Parathyroid adenoma (tissue), 2 donors: ENCODE results near the gene ZRANB2.

ENCODE experiments used
- H2AFZ ChIP-seq: fragments of 300-600 bp; sonication (generic); one replicate; pipeline ENCODE4 v1.7.0; 2017; ENCODE audit warnings: antibody characterized with exemption, mild to moderate bottlenecking
- H3K27ac ChIP-seq: fragments of 300-600 bp; sonication (generic); one replicate; pipeline ENCODE4 v1.7.0; 2017
- H3K27me3 ChIP-seq: fragments of 300-600 bp; sonication (generic); one replicate; pipeline ENCODE4 v1.7.0; 2017; ENCODE audit warnings: low read length; ENCODE audit not compliant: control insufficient read depth, insufficient read depth
- H3K36me3 ChIP-seq: fragments of 300-600 bp; sonication (generic); one replicate; pipeline ENCODE4 v1.7.0; 2017; ENCODE audit warnings: low read length; ENCODE audit not compliant: control insufficient read depth, insufficient read depth
- H3K4me1 ChIP-seq: fragments of 300-600 bp; sonication (generic); one replicate; pipeline ENCODE4 v1.7.0; 2017; ENCODE audit warnings: control low read depth
- H3K4me2 ChIP-seq: fragments of 300-600 bp; sonication (generic); one replicate; pipeline ENCODE4 v1.7.0; 2017; ENCODE audit warnings: low read length
- H3K4me3 ChIP-seq: fragments of 300-600 bp; sonication (generic); one replicate; pipeline ENCODE4 v1.7.0; 2017; ENCODE audit warnings: low read depth, low read length
- H3K79me2 ChIP-seq: fragments of 300-600 bp; sonication (generic); one replicate; pipeline ENCODE4 v1.7.0; 2017; ENCODE audit warnings: control low read depth
- H3K9ac ChIP-seq: fragments of 300-600 bp; sonication (generic); one replicate; pipeline ENCODE4 v1.7.0; 2017; ENCODE audit warnings: mild to moderate bottlenecking
- H3K9me3 ChIP-seq: fragments of 300-600 bp; sonication (generic); one replicate; pipeline ENCODE4 v1.7.0; 2017; ENCODE audit warnings: low read length; ENCODE audit not compliant: control insufficient read depth
- TF ChIP-seq, protein P1 (sequence below): fragments of 300-600 bp; sonication (generic); IDR thresholded peaks from one replicate; pipeline ENCODE4 v1.7.0; 2017; ENCODE audit warnings: antibody characterized with exemption, mild to moderate bottlenecking
- donor health status: primary hyperparathyroidism.

ZRANB2 gene

DNA sequence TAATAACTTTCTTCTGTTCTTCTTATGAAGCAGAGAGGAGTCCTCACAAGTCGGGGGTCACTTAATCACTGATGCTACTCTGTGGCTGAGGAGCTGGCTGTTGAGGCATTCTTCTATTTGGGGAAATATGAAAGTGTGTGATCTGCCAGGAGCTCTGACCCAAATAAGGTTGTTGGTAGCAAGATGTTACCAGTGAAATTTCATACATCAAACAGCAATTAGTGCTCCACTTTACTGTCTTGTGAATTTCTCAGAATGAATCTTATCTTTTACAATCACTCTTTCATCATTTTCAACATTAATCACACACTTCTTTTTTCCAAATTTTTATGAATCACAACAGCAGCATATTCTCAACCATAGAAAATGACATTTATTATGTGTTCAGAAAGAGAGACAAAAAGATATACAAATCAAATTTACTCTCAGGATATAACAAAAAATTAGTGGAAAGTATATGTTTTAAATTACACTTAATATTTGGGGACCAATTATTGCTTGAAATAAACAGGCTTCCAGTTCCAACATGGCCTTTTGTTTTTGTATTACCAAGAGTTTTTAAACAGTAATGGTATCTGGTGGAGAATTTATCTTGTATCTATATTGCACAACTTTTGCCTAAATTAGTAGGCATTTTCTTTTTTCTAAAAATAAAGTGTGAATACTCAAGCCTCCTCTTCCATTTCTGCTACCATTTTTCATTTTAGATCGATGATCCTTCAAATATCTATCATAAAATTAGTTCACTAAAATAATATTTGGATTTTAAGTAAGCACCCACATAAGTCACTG lies 42.8 kb downstream of the ZRANB2 start:
- TF ChIP-seq, protein P1, sequence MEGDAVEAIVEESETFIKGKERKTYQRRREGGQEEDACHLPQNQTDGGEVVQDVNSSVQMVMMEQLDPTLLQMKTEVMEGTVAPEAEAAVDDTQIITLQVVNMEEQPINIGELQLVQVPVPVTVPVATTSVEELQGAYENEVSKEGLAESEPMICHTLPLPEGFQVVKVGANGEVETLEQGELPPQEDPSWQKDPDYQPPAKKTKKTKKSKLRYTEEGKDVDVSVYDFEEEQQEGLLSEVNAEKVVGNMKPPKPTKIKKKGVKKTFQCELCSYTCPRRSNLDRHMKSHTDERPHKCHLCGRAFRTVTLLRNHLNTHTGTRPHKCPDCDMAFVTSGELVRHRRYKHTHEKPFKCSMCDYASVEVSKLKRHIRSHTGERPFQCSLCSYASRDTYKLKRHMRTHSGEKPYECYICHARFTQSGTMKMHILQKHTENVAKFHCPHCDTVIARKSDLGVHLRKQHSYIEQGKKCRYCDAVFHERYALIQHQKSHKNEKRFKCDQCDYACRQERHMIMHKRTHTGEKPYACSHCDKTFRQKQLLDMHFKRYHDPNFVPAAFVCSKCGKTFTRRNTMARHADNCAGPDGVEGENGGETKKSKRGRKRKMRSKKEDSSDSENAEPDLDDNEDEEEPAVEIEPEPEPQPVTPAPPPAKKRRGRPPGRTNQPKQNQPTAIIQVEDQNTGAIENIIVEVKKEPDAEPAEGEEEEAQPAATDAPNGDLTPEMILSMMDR: no peak
- H3K4me3 ChIP-seq: no peak overlapping the region

DNA sequence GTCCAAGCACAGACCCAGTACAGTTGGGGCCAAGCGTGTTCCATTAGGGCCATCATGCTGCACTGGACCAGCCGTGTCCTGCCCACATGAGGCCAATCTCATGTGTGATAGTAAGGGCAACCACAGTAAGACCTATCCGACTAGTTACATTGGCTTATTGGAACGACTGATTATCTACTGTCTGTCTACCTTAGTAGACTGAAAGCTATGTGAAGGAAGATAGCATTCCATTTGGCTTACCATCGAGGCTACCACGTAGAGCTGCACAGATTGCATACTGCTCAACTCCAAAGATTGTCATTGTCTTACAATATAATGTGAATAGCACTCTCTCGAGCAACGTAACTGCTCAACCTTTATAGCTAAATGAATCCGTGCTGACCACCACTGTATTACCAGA lies 43.8 kb downstream of the ZRANB2 start:
- Histone ChIP-seq H3K27me3 (no peaks in the 10 kb centered on the region), H3K4me3 (no peak overlapping the region), H2AFZ (no peak overlapping the region), H3K27ac (no peak overlapping the region), H3K9ac (no peak overlapping the region), H3K4me2 (no peak overlapping the region), H3K9me3 (no peaks in the 10 kb centered on the region), H3K4me1 (no peaks in the 10 kb centered on the region), H3K36me3 (no peaks in the 10 kb centered on the region), H3K79me2 (no peaks in the 10 kb centered on the region)
- TF ChIP-seq, protein P1: no peak

More for the DNA sequence above, 42.8 kb downstream of the ZRANB2 start:
- Histone ChIP-seq H2AFZ (no peak overlapping the region), H3K9me3 (no peaks in the 10 kb centered on the region), H3K79me2 (no peaks in the 10 kb centered on the region), H3K9ac (no peak overlapping the region), H3K4me2 (no peak overlapping the region), H3K27ac (no peak overlapping the region), H3K36me3 (no peaks in the 10 kb centered on the region), H3K27me3 (no peaks in the 10 kb centered on the region), H3K4me1 (no peaks in the 10 kb centered on the region)

DNA sequence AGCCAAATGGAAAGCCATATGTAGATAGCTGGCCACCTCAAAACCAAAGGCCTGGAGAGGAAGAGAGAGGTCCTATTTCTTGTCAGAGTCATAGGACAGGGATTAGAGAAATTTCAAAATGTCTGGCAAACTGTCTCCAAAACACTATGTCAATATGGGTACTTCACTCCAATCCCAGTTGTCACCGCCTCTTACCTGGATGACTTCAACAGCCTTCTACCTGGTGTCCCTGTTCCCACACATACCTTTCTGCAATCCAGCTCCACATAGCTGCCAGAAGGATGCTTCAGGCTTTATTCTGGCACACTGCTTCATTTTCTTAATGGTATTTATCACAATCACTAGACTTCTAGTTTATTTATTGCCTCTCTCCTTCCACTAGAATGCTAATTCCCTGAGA lies 47.7 kb downstream of the ZRANB2 start:
- no peak overlapping the region for H3K9ac ChIP-seq

DNA sequence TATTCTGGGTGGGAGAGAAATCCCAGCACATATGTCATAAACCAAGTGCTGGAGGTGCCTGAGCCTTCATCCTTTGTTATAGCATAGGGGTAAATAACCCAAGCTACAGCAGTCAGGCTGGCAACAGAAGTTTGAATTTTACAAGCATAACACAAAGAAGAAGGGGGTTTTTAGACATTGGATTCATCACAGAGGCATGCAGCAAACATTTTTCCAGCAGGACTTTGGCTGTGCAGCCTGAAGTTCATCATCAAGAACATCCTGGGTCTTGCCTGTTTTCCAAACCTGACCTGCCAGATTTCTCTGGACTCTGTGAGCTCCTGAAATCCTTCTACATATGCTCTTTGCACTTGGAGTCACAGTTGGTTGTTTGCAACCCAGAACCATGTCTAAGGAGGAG lies 49.4 kb downstream of the ZRANB2 start:
- Histone ChIP-seq H3K4me2 (no peak overlapping the region), H3K9ac (no peak overlapping the region), H3K36me3 (no peaks in the 10 kb centered on the region), H3K27ac (no peak overlapping the region), H3K4me3 (no peak overlapping the region), H3K9me3 (no peaks in the 10 kb centered on the region), H3K4me1 (no peaks in the 10 kb centered on the region), H3K79me2 (no peaks in the 10 kb centered on the region), H2AFZ (no peak overlapping the region), H3K27me3 (no peaks in the 10 kb centered on the region)
- TF ChIP-seq, protein P1: no peak

More for the DNA sequence above, 47.7 kb downstream of the ZRANB2 start:
- Histone ChIP-seq H3K27ac (no peak overlapping the region), H3K9me3 (no peaks in the 10 kb centered on the region), H3K4me3 (no peak overlapping the region), H3K36me3 (no peaks in the 10 kb centered on the region), H3K4me2 (no peak overlapping the region), H3K79me2 (no peaks in the 10 kb centered on the region), H2AFZ (no peak overlapping the region), H3K4me1 (no peaks in the 10 kb centered on the region), H3K27me3 (no peaks in the 10 kb centered on the region)
- TF ChIP-seq, protein P1: no peak

DNA sequence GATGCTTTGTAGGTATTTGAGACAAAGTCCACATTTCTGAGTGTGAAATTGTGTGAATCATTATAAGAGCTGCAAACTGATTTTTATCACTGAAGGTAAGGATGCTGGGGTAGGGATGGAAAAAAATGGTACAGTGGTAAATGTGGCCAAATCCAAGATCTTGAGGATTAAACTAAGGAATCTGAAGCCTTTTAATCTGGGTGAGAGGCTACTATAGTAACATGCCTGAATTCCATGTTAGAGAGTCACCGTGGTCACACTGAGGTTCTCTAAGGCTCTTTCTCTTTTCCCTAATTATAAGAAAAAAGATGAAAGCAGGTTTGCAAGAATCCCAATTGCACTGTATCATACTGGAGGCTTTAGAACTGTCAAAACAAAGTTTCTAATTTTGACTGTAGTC lies 50.8 kb downstream of the ZRANB2 start:
- Histone ChIP-seq H3K4me2 (no peak overlapping the region), H3K9me3 (no peaks in the 10 kb centered on the region), H3K4me1 (no peaks in the 10 kb centered on the region), H3K4me3 (no peak overlapping the region), H3K79me2 (no peaks in the 10 kb centered on the region), H3K9ac (no peak overlapping the region), H3K27me3 (no peaks in the 10 kb centered on the region), H2AFZ (no peak overlapping the region), H3K27ac (no peak overlapping the region), H3K36me3 (no peaks in the 10 kb centered on the region)
- TF ChIP-seq, protein P1: no peak
